OCI-LY3 (cell line): ENCODE data around the gene PRPS2.

Experiments
- CTCF ChIP-seq: fragments of 200-600, 300-600 bp; sonication (generic); IDR thresholded peaks from 2 replicates; pipeline ENCODE4 v1.5.1; 2014; ENCODE audit warnings: antibody characterized with exemption, low read length, low read depth
- EZH2phosphoT487 ChIP-seq: fragments of 200-600 bp; shearing (Covaris generic); IDR thresholded peaks from 2 replicates; pipeline ENCODE4 v1.6.1; 2018; ENCODE audit warnings: antibody characterized with exemption, mixed run types, low read depth

- TF ChIP-seq CTCF (no peak), EZH2phosphoT487 (no peak)
Measured at GRCh38 chrX:12811658-12812057, 20.4 kb downstream of the PRPS2 start.
